GM19395 (cell line): ENCODE results near the gene CYP27B1.
"Not testable (repeated sequence)": the region's sequence is repeated elsewhere in the genome, so short reads cannot be mapped to it uniquely, and the experiment has no call there.

Experiments used
- ATAC-seq: cut with Tn5 transposase; IDR thresholded peaks from one replicate; pipeline ENCODE4 v1.9.1; 2021; ENCODE audit warnings: mild to moderate bottlenecking, moderate library complexity; ENCODE audit not compliant: unreplicated experiment

CYP27B1 gene

DNA sequence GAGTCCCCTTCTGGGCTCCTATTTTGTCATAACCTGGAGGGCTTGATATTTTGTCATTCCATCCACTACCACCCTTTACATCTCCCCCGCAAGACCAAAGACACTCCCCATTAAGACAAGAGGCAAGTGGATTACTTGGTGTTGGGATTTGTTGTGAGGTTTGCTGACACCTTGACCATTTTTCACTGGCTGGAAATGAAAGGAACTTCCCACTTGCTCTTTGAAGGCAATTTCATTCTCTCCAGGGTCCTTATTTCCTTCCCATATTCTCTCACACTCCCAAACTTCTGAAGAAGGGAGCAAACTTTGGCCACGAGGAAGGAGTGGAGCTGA is 43.3 kb downstream of the CYP27B1 start:
- ATAC-seq: no peak

DNA sequence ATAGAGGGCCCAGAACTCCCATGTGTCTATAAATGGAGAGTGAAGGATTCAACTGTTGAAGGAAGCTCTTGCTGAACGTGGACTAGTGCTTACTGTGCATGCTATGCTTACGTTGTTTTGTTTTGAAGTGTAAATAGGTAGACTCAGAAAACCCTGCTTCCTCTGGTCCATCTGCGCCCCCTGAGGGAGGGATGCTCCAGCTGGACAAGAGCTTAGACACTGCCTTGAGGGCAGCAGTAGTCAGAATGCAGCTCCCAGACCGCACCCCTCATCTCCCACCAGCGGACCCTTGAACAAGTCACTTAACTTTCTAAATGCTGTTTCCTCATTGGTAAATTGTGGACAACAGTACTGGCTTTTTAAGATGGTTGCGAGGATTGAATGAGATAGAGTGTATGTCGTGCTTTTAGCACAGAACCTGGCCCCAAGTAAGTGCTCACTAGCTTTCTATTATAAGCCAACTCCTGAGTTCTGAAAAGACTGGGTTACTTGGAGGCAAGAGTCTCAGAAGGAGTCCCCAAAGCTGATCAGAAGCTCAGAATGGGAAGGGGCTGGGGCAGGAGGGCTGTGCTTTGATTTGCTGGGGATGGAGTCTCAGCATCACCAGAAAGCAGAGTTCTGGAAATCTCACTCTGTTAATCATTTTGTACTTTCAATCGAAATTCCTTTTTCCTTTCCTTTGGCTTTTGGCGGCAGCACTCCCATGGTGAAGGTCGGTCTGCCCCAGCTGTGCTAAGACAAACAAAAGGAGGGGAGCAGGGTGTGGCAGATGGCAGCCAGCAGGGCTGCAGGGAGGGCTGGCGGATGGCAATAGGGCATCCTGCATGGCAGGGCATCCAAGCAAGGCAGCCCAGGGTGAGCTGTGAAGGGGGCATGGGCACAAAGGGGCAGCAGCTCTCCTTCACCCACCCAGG is 43.9 kb downstream of the CYP27B1 start:
- ATAC-seq: no peak

- not testable (repeated sequence) for ATAC-seq
These were observed 44.9 kb downstream of the CYP27B1 start for GRCh38 chr12:57721846-57722608.

GRCh38 chr12:57720606-57721595 is 46.0 kb downstream of the CYP27B1 start:
- ATAC-seq: no peak

GRCh38 chr12:57719777-57720605 is 46.9 kb downstream of the CYP27B1 start:
- no peak for ATAC-seq

- ATAC-seq: no peak
These were observed 48.0 kb downstream of the CYP27B1 start for GRCh38 chr12:57718641-57719528.

DNA sequence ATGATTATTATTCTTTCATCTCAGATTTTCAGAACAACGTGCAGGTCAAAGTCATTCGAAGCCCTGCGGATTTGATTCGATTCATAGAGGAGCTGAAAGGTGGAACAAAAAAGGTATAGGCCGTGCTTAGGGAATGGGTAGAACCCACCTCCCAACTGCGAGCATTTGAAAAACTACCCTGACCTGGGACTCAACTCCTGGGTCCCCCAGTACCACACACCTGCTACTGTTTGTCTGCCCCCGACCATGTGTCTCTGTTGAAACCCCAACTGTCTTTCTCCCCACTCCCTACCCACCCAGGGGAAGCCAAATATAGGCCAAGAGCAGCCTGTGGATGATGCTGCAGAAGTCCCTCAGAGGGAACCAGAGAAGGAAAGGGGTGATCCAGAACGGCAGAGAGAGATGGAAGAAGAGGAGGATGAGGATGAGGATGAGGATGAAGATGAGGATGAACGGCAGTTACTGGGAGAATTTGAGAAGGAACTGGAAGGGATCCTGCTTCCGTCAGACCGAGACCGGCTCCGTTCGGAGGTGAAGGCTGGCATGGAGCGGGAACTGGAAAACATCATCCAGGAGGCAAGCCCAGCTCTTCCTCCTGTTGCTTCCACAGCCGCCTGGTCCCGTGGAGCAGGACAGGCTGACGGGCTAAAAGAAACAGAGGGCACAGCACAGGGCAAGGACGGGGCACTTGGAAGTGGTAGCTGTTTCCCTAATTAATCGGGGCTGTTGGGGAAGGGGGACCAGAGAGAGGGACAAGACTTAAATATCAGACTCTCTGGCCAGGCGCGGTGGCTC is 48.8 kb downstream of the CYP27B1 start:
- no peak for ATAC-seq

GRCh38 chr12:57717131-57717530 is 49.7 kb downstream of the CYP27B1 start:
- no peak for ATAC-seq

- ATAC-seq: no peak
These were observed 50.6 kb downstream of the CYP27B1 start for GRCh38 chr12:57716305-57716704.

- ATAC-seq: no peak
These were observed 51.1 kb downstream of the CYP27B1 start for GRCh38 chr12:57715786-57716185.

GRCh38 chr12:57715036-57715748 is 51.7 kb downstream of the CYP27B1 start:
- not testable (repeated sequence) for ATAC-seq

- ATAC-seq: no peak
These were observed 53.7 kb downstream of the CYP27B1 start for GRCh38 chr12:57713209-57713608.

DNA sequence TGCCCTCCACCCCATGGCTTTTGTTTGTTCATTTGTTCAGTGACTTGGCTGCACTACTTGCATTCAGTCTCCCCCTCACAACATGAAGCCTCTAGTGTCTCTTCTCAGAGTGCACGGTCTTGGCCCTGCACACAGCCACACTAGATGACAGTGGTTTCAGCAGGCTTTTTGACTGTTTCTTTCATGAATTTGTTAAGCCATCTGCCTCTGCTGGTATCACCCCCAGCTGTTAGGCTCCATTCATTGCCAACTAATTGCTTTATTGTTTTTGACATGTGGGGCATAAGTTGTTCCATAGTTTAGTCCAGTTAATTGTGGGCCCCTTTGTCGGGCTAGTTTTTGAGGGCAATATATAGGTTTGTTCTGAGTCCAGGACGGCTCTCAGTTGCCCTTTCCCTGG is 54.2 kb downstream of the CYP27B1 start:
- ATAC-seq: no peak
